Stimulated activated CD4-positive, alpha-beta T cell treated with anti-CD3 and anti-CD28 coated beads, Interleukin-15, amount 100 ng/mL, for 48 hours (primary cell): ENCODE results near the gene CARD14.
"Not testable (repeated sequence)": the region's sequence is repeated elsewhere in the genome, so short reads cannot be mapped to it uniquely, and the experiment has no call there.

Experiments
- DNase-seq, 2 donors: peaks; one replicate each; pipeline ENCODE4 v3.0.0-alpha.2; 2020; ENCODE audit warnings: low read depth in 2 of 2

CARD14 gene

GRCh38 chr17:80223838-80224497, 54.1 kb downstream of the CARD14 start:
- DNase-seq, result no peak

GRCh38 chr17:80224683-80225082, 54.9 kb downstream of the CARD14 start:
- no peak for DNase-seq

- DNase-seq, result no peak
Measured at GRCh38 chr17:80225230-80225629, 55.4 kb downstream of the CARD14 start.

GRCh38 chr17:80227156-80227555, 57.3 kb downstream of the CARD14 start:
- DNase-seq, result no peak

- no peak for DNase-seq
Measured at GRCh38 chr17:80227666-80228065, 57.8 kb downstream of the CARD14 start.

GRCh38 chr17:80228477-80228876, 58.6 kb downstream of the CARD14 start:
- no peak for DNase-seq

GRCh38 chr17:80229011-80229410, 59.2 kb downstream of the CARD14 start:
- no peak for DNase-seq

- no peak for DNase-seq
Measured at GRCh38 chr17:80232438-80232837, 62.6 kb downstream of the CARD14 start.

- no peak for DNase-seq
Measured at GRCh38 chr17:80233202-80233601, 63.4 kb downstream of the CARD14 start.

GRCh38 chr17:80236911-80237310, 67.1 kb downstream of the CARD14 start:
- no peak for DNase-seq

- DNase-seq, result no peak
Measured at GRCh38 chr17:80237386-80237785, 67.6 kb downstream of the CARD14 start.

GRCh38 chr17:80242505-80242904, 72.7 kb downstream of the CARD14 start:
- no peak for DNase-seq

GRCh38 chr17:80243526-80244433, 74.0 kb downstream of the CARD14 start:
- DNase-seq, result no peak

GRCh38 chr17:80244448-80244847, 74.6 kb downstream of the CARD14 start:
- DNase-seq, result not testable (repeated sequence)

GRCh38 chr17:80244871-80245509, 75.2 kb downstream of the CARD14 start:
- no peak for DNase-seq

GRCh38 chr17:80245566-80246265, 75.9 kb downstream of the CARD14 start:
- DNase-seq, result no peak

- DNase-seq, result no peak
Measured at GRCh38 chr17:80246266-80246681, 76.4 kb downstream of the CARD14 start.

GRCh38 chr17:80246726-80247125, 76.9 kb downstream of the CARD14 start:
- DNase-seq, result no peak

GRCh38 chr17:80247561-80247960, 77.7 kb downstream of the CARD14 start:
- no peak for DNase-seq

- DNase-seq, result no peak
Measured at GRCh38 chr17:80248001-80248893, 78.4 kb downstream of the CARD14 start.
